GM19463 (cell line): ENCODE data around the gene STX3.
"Not testable (repeated sequence)": the region's sequence is repeated elsewhere in the genome, so short reads cannot be mapped to it uniquely, and the experiment has no call there.

ENCODE experiments used
- ATAC-seq: cut with Tn5 transposase; IDR thresholded peaks from one replicate; pipeline ENCODE4 v1.9.1; 2021; ENCODE audit warnings: mild to moderate bottlenecking, moderate library complexity; ENCODE audit not compliant: unreplicated experiment

The STX3 gene

GRCh38 chr11:59756845-59757244 is 1.7 kb downstream of the STX3 start:
- no peak for ATAC-seq

DNA sequence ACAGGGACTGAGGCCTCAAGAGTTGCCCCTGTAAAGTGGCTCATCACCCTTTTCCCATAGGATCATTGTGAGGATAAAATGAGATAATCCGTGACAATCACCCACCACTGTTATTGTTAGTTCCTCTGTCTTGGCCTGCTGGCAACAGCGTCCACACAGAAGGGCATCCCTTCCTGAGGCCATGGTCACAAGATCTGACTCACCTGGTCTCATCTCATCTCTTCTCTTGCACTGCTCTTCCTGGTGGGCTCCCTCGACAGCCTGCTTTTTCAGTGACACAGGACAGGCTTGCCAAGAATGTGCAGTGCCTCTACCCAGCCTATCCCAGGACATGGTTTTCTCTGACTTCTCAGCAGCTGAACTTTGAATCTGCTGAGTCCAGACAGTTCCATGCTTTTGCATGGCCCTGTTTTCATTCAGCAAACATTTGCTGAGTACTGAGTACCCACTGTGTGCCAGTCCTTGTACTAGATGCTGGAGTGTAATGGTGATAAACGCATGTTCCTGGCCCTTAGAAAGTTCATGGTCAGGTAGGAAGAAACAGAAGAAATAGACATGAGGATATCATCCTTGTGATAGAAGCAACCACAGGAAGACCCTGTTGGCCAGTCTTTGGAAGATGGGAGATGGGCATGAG is 3.3 kb downstream of the STX3 start:
- ATAC-seq = no peak

DNA sequence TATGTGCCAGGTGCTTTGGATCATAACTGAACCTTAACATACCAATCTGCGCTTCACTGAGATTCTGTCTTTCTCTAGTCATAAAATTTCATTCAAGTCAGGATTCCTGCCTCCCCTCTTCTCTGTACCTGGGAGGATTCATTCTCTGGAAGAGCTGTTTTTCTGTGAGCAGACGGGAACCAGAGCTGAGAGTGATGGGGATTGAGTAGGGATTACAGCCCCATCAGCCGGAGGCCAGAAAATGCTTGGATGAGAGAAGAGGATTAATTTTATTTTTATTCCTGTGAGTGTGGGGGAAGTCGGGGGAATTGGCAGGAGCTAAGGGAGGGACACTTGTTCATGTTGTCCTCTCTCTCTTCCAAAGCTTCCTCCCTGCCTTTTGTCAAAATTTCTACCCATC is 4.7 kb downstream of the STX3 start:
- ATAC-seq = no peak

DNA sequence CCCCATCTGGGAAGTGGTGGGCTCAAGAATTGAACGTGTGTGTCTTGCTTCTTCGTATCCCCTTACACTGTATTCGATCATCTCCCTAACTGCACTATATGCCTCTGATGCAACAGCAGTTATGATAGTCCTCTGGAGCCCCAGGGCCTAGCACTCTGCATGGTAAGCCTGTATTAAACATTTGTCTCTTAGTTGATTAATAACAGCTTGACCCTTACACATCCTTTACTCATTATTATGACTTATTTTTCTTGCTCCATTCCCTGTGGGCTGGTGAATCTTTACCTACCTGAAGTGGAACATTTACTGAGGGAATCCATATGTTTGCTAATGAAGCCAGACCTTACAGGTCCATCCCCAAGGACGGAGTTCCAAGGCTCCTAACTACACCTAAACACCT is 5.6 kb downstream of the STX3 start:
- no peak for ATAC-seq

DNA sequence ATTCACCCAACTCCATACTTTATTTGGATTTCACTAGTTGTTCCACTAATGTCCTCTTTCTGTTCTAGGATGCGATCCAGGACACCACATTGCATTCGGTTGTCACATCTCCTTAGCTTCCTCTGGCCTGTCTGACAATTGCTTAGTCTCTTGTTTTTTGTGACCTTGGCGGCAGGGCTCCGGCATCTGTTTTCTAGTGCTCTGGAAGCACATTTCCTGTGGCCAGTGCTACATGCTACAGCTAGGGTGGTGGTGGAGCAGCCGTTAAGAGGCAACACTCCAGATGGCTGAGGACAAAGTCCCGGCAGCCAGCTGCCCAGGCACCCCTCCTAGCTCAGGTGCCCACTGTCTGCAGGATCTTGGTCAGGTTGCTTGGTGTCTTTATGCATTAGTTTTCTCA is 6.8 kb downstream of the STX3 start:
- no peak for ATAC-seq

GRCh38 chr11:59765068-59765735 is 10.0 kb downstream of the STX3 start:
- no peak for ATAC-seq

DNA sequence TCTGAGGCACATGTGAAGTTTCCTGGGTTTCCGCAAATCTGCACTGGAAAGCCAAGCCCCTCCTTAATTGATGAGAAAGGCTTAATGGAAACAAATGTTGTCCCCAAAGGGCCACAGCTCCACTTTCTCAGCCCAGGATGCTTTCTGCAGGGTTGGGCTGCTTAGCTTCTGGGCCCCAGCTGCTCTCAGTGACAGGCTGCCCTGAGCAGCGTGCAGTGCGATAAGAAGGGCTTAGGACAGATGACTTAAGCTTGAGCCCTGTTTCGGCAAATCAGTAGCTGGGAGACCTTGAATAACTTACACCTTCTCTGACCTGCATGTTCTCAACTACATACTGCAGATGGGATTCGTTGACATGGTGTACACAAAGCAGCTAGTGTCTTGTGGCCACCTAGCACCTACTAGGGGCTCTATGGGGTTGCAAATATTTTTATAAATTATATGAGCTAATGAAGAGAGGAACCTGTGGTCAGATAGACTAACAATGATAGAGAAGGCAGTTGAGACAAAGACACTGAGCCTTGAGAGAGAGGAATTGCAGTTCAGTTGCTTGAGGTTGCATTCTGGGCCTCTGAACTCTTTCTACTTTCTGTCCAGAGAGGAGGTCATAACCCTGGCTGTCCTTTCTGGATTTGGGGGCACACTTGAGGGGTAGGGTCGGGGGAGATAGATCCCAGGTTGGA is 11.5 kb downstream of the STX3 start:
- no peak for ATAC-seq

GRCh38 chr11:59767225-59767611 is 12.0 kb downstream of the STX3 start:
- ATAC-seq = no peak

DNA sequence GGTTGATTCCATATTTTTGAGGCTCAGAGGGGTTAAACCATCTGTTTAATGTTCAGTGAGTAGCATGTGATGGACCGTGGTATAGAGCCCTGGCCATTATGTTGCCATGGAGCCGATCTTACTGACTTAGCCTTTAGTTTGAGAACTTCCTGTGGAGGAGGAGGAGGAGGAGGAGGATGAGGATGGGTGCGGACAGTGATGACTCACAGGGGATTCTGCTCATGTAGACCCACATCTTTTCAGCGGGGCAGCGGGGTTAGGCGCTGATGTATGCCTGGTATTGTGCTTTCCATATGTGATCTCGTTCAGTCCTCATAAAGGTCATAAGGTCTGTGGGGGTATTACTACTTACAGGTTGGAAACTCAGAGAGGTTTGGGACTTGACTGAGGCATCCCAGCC is 13.9 kb downstream of the STX3 start:
- no peak for ATAC-seq

GRCh38 chr11:59769828-59770227 is 14.7 kb downstream of the STX3 start:
- no peak for ATAC-seq

- no peak for ATAC-seq
These were observed 15.1 kb downstream of the STX3 start for GRCh38 chr11:59770319-59770718.

DNA sequence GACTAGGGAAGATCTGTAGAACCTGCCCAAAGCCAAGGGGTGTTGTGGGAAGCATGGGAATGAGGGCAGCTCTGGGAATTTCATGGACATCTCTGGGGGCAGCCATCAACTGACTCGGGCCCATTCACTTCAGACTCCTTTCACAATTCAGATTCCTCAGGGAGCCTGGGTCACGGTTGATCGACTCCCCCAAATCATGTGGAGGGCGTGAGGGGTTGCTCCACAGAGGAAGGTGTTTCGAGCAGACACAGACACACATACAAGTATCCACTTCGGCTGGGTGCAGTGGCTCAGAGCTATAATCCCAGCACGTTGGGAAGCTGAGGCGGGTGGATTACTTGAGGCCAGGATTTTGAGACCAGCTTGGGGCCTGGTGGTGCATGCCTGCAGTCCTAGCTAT is 15.7 kb downstream of the STX3 start:
- no peak for ATAC-seq

- no peak for ATAC-seq
These were observed 16.4 kb downstream of the STX3 start for GRCh38 chr11:59771605-59772004.

GRCh38 chr11:59773083-59773440 is 17.9 kb downstream of the STX3 start:
- no peak for ATAC-seq

DNA sequence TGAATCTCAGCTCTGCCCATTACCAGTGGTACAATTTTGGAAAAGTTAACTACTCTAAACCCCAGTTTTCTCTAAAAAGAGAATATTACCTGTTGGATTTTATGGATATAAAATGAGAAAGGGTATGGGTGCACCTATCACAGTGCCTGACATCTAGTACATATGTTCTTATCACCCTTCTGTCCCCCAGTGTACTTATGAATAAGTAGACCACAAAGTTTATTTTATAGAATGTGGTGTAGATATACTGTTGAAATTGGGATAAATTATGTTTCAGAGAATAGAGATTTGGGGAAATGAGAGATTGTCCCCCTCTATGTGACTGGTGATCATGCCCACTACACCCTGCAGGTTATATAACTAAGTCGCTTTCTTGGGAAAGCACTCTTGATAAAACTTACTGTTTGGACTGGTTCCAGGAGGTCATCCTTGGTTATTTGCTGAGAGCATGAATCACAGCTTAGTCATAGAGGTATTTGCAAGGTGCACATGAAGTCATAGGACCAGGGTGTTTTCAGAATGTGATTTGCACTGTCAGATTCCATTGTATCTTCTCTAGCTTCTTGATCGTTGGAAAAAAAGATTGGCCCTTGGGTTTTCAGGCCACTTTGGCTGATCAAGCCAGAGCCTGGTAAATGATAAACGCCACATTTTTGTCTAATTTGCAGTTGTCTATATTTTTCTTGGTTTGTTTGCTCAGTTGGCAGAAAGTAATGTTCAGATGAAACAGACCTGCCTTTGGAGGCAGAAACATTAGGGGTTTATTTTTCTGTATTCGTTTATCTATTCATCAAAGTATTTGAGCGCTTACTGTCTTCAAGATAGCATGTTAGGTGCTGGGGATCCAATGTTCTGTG is 21.3 kb downstream of the STX3 start:
- ATAC-seq = no peak

DNA sequence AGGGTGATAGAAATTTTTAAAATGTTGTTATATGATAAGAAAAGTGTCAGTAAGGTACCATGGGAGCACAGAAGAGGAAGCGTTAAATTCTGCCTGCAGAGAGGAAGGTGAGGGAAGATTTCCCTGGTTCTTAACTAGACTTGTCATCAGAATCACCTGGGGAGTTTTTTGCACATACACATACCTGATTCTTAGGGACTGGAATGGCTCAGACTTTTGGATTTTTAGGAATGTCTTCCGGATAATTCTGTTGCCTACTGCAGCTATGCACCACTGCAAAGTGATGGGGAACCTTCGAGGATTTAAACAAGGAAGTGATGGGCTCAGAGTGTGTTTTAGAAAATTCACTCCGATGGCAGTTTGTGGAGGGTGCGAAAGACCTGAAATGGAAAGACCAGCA is 21.9 kb downstream of the STX3 start:
- no peak for ATAC-seq

GRCh38 chr11:59778122-59778521 is 22.9 kb downstream of the STX3 start:
- no peak for ATAC-seq

GRCh38 chr11:59779487-59779886 is 24.3 kb downstream of the STX3 start:
- ATAC-seq = no peak

- no peak for ATAC-seq
These were observed 26.9 kb downstream of the STX3 start for GRCh38 chr11:59782080-59782479.

DNA sequence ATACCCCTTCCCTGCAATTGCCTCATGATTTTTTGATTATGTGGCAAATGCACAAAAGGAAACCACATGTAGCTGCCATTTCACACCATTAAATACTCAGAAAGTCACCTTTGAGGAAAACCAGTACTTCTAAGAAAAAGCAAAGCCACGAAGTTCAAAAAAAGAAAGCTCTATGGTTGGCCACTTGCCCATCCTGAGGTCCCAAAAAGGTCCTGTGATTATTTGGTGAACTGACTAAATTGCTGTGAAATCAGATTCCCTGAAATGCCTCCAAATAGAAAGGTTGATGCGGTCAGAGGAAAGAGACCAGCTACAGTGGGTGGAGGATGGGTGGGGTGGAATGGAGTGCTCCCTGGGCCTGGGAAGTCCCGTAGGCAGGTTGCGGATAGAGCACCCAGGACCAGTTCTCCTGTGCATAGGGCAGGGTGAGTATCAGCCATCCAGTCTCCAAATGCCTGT is 28.5 kb downstream of the STX3 start:
- ATAC-seq = no peak

- ATAC-seq = not testable (repeated sequence)
These were observed 29.3 kb downstream of the STX3 start for GRCh38 chr11:59784441-59784840.
